Measurements from ENCODE around the gene SLC25A23.
"Not testable (repeated sequence)": the region's sequence is repeated elsewhere in the genome, so short reads cannot be mapped to it uniquely, and the experiment has no call there.

Gene SLC25A23

GRCh38 chr19:6459262-6460098, at the start of gene SLC25A23:
TSS of gene SLC25A23 (minus strand) at chr19:6459792. CDS start at chr19:6459628, 164 bp downstream.
- no peak for DNase-seq

- DNase-seq: not testable (repeated sequence)
Measured at GRCh38 chr19:6508028-6508771, 48.6 kb upstream of the SLC25A23 start.

DNA sequence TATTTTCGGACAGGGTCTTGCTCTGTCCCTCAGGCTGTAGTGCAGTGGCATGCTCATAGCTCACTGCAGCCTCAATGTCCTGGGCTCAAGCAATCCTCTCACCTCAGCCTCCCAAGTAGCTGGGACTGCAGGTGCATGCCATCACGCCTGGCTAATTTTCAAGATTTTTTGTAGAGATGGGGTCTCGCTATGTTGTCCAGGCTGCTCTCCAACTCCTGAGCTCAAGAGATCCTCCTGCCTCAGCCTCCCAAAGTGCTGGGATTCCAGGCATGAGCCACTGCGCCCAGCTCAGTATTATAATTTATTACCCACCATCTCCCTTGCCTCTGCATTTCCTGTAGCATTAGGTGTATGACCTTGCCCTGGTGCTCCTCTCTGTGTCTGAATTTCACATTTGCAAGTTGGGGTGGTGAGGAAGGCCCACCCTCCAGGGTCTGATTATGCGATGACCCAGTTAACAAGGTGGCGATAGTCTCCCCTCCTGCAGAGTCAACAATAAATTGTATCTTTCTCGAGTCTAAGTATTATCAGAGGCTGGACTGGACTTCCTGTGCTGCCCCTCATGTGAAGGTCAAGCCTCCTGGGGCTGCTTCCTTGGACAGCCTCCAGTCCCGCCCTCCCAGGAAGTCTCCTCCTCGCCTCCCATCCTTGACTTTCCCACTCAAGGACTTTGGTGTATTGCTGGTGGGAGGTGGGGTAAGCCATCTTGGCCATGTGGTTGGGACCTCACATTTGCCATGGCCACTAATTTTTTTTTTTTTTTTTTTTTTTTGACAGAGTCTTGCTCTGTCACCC, 44.0 kb upstream of the SLC25A23 start:
- no peak for DNase-seq

DNA sequence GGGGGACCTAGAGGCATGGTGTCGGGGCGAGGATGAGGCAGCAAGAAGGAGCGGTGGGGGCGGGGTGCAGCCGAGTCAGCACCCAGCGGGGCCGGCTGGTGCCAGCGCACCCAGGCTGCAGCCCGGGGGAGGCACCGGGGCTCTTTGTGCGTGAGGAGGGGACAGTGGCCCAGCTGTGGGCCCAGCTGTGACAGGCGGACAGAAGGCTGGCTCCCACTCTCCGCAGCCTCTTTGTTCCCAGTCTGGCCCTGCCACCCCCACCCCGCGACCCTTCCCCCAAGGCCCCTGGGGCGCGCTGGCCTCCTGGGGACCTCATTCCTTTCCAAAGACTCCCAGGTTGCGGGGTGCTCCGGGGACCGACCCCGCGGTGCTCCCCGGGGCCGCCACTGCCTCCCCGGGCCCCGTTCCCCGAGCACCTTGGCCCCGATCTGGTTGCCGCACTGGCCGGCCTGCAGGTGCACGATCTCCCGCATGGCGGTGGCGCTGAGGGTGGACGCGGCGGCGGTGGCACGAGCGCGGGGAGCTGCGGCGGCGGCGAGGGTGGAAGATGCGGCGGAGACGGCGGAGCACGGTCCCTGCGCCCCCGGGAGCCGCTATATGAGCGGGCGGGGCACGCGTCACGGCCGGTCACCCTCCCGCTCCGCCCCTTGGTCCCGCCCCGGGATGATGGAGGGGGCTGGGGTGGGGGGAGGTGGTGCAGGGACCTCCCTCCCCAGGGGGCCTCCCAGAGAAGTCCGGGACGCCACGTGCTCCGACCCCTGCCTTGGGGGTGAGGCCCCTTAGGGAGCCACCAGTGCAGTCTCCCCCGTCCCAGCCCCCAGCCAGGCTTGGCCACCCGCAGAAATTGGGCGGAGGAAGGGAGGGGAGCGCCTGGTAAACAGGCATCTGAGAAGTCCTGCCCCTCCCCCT, 42.4 kb upstream of the SLC25A23 start, which contains the start of gene TUBB4A:
Gene TUBB4A (minus strand): TSS at position 570 of the 909 bp plus-strand sequence. CDS start 97 bp downstream, at position 473.
- DNase-seq: no peak

DNA sequence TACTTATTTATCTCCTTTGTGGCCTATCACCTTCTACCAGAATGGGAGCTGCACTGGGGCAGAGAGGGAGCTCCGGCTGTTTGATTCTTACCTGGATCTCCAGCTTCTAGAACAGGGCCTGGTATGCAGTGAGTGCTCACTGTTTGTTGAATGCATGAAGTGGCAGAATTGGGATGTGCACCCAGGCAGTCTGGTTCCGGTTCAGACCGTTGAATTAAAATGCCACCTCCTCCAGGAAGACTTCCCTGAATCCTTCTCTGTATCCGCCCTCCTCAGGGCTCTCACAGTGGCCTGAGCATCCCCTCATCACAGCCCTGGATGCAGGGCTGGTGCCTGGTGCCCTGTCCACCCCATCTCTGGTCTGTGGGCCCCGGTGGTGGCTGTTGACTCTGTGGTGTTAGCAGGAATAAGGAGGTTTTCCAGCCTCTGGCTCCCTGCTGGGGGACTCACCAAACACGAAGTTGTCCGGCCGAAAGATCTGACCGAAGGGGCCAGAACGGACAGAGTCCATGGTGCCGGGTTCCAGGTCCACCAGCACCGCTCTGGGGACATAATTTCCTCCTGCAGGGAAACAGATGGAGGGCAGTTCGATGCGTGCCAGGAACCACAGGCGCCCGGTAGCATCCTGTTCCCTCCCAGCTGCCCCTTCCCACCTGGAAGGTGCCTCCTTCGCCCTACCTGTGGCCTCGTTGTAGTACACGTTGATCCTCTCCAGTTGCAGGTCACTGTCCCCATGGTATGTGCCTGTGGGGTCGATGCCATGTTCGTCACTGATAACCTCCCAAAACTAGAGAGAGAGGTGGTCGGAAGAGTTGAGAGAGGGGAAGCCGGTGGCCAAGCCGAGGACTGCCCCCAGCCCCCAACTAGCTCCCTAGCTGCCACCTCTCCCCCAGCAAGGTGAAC, 41.5 kb upstream of the SLC25A23 start:
- DNase-seq: no peak

GRCh38 chr19:6499052-6499790, 39.6 kb upstream of the SLC25A23 start:
- no peak for DNase-seq

DNA sequence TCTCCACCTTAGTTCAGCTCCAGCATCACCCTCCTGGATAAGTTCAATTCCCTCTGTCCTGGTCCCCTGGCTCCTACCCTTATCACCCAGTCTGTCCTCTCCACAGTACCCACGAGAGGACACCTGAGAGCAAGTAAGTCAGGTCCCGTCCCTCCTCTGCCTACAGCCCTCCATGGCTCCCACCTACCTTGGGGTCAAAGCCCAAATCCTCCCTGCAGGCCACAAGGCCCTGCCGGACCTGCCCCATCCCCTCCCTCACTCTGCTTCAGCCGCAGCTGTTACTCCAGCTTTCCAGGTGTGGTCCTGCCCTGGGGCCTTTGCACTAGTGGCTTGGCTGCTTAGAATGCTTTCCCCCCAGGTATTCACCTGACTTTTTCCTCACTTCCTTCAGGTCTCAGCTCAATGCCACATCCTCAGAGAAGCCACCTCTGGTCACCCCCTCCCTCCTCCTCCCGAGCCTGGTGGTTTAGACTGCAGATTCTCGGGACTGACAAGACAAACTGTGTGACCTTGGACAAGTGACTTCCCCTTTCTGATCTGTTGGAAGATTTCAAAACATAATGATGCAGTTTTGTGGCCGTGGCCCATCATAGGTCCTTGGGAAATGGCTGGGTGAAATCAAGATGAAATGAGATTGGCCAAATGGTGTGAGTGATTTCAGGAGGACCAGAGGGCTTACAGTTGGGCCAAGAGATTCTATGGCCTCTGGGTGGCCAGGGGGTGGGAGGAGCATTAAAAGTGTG, 38.9 kb upstream of the SLC25A23 start:
- DNase-seq: no peak

DNA sequence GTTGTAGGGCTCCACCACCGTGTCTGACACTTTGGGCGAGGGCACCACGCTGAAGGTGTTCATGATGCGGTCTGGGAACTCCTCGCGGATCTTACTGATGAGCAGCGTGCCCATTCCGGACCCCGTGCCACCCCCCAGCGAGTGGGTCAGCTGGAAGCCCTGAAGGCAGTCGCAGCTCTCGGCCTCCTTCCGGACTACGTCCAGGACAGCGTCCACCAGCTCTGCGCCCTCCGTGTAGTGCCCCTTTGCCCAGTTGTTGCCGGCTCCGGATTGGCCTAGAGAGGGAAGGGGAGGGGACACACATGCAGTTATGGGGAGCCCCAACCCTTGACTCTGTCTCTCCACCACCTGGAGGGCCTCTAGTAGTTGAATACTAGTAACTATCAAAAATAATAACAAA, 36.4 kb upstream of the SLC25A23 start:
- no peak for DNase-seq

- no peak for DNase-seq
Measured at GRCh38 chr19:6494438-6495036, 34.9 kb upstream of the SLC25A23 start.

GRCh38 chr19:6491802-6492592, 32.4 kb upstream of the SLC25A23 start:
- no peak for DNase-seq

GRCh38 chr19:6490134-6490533, 30.5 kb upstream of the SLC25A23 start:
- no peak for DNase-seq

DNA sequence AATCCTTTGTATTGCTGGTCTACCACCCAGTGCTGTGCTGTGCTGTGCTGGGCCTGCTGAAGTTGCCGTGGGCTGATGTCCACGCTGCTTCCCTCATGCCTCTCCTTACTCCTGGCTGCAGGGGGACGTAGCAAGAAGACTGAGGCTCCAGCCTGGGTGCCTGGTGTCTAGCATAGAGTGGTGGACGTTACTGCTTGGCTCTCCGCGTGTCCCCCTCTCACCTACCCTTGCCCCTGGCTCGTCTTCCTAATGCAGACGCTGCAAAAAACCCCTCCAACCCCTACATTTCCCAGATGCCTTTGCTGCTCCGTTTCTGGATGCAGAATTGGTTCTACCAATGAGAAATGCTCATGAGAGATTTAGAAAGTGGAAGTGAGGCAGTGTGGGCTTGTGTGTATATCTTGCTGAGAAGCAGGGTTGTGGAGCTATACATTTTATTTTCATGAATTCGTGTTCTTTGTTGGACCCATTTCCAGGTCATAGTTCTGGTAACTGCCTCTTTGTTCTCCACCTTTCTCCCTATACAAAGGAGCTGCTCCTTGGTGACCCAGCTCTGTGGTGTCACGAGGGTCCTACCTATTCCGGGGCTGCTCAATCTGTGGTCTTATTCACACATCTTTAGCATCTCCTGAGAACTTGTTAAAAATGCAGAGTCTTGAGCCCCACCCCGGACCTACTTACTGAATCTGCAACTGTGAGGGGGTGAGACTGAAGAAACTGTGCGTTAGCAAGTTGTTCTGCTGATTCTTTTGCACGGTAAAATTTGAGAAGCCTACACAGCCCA, 29.9 kb upstream of the SLC25A23 start:
- no peak for DNase-seq

DNA sequence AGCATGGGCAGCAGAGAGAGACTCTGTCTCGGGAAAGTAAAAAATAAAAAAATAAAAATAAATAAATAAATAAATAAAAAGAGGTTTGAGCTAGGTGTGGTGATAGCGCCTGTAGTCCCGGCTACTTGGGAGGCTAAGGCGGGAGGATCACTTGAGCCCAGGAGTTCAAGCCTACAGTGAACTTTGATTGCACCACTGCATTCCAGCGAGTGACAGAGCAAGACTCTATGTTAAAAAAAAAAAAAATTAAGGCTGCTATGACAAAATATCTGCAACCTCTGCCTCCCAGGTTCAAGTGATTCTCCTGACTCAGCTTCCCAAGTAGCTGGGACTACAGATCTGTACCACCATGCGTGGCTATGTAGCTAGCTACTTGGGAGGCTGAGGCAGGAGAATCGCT, 25.2 kb upstream of the SLC25A23 start:
- DNase-seq: no peak

- no peak for DNase-seq
Measured at GRCh38 chr19:6484230-6484629, 24.6 kb upstream of the SLC25A23 start.

GRCh38 chr19:6483235-6483634, 23.6 kb upstream of the SLC25A23 start:
- DNase-seq: no peak

- DNase-seq: no peak
Measured at GRCh38 chr19:6482343-6482686, 22.7 kb upstream of the SLC25A23 start.

DNA sequence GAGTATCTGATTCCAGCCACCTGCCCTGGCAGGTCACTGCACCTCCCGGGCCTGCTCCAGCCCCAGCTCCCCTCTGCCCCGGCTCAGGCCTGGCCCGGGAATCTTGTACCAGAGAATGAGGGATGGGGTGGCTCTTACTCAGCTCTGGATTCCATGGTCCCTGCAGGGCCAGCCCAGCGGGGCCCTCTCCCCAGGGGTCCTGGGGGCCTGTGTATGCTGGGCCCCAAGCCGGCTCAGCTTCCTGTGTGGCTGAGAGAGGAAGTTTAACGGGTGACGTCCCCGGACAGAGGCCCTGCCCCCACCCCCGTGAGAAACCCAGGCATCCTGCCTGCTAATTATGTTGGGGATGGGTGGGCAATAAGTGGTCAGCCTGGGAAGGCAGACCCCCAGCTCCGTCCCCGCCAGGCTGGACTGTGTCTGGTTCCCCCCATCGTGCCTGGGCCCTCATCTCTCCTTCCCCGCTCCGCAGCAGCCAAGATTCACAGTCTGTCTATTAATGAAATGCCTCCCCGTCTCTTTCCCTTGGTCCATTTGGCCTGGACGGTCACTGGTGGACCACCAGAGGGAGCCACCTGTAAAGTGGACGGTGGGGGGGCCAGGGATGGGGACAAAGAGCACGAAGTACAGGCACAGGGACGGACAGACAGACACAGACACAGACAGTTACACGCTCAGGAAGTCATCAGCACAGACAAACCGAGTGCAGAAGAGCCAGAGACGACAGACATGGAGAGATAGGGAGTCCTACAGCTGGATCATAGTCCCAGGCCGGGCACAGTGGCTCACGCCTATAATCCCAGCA, 22.1 kb upstream of the SLC25A23 start, which contains the start of gene DENND1C:
Gene DENND1C (minus strand): TSS at position 247 of the 802 bp plus-strand sequence. CDS start 92 bp downstream, at position 155.
- no peak for DNase-seq

Data from NCI-H187 (cell line).